Testis (tissue), 3 donors: Measurements from ENCODE around the gene HCFC1R1. TPM values are rescaled to one million over a fixed set of nuclear protein-coding genes. Genes with fewer than 3 reads are reported as not detected.

Source experiments
- DNase-seq: peaks from one replicate; pipeline ENCODE4 v3.0.0-alpha.2; 2019
- H3K27ac ChIP-seq, 2 donors: fragments of 200-600 bp; sonication (generic); one replicate each; pipeline ENCODE4 v1.5.1; 2019
- H3K27me3 ChIP-seq: fragments of 200-600 bp; sonication (generic); one replicate; pipeline ENCODE4 v1.5.1; 2019
- H3K36me3 ChIP-seq: fragments of 200-600 bp; sonication (generic); one replicate; pipeline ENCODE4 v1.5.1; 2017; ENCODE audit warnings: low read depth; ENCODE audit errors: missing control alignments
- H3K4me1 ChIP-seq: fragments of 200-600 bp; sonication (generic); one replicate; pipeline ENCODE4 v1.5.1; 2019
- H3K4me3 ChIP-seq, 2 donors: fragments of 200-600 bp; sonication (generic); one replicate each; pipeline ENCODE4 v1.5.1; 2017 to 2019
- H3K9me3 ChIP-seq: fragments of 200-600 bp; sonication (generic); one replicate; pipeline ENCODE4 v1.5.1; 2017
- CTCF ChIP-seq, 3 experiments: fragments of 450-650 bp in 2 of 3; fragments of 200-600 bp in 1 of 3; sonication (generic) in 1 of 3; IDR thresholded peaks; one replicate each; pipeline ENCODE4 v1.5.1; 2016 to 2019; ENCODE audit warnings: antibody characterized with exemption in 3 of 3, mild to moderate bottlenecking in 2 of 3, moderate library complexity in 1 of 3
- POLR2A ChIP-seq: fragments of 450-650 bp; IDR thresholded peaks from one replicate; pipeline ENCODE4 v1.6.1; 2017; ENCODE audit warnings: antibody characterized with exemption, mild to moderate bottlenecking, moderate library complexity
- WGBS, 2 donors: methylation state at CpG; one replicate each; pipeline ENCODE4 v1.1.5; 2018; 5-methylcytosine and 5-hydroxymethylcytosine counted together
- intact Hi-C: fragments of 100-400 bp; cut with DNase I; formaldehyde crosslinking; loops from one replicate; pipeline ENCODE4 v1.15.1; 2023; ENCODE audit warnings: low total_unique reads
- polyA plus RNA-seq: library from polyadenylated mRNA; stranded (reverse); fragments of 350-450 nt; fragmentation: Illumina TruSeq; extraction: RNeasy Lipid Tissue Mini Kit (QIAGEN cat#74804); gene quantifications from one replicate; pipeline ENCODE4 v1.2.3, GENCODE V29; 2014; ENCODE audit warnings: low read depth, low replicate concordance; ENCODE audit not compliant: insufficient read depth
- total RNA-seq, 2 donors: library from RNA; depleted of rRNA; stranded (reverse); fragments of >200 nt; gene quantifications; one replicate each; pipeline ENCODE4 v1.2.3, GENCODE V29; 2016

The HCFC1R1 gene
- total and polyA plus RNA-seq, 3 donors from 2014 or later = 30.2 to 94.5 (median 39.4) TPM

GRCh38 chr16:3009568-3010390, 14.0 kb downstream of the HCFC1R1 start:
- TF ChIP-seq CTCF (IDR thresholded peaks at IDR 0.05) = no peak
- TF ChIP-seq POLR2A = no peak
- Histone ChIP-seq H3K27me3 (no peaks in the 10 kb centered on the region), H3K9me3 (no peaks in the 10 kb centered on the region), H3K36me3 (no peaks in the 10 kb centered on the region), H3K27ac (no peak overlapping the region), H3K4me3 (no peak overlapping the region), H3K4me1 (peaks cover 3% of the 10 kb centered on the region)
- intact Hi-C loops = no loop called here
- no peak for DNase-seq
- 58 to 72% methylated on average over 15 to 21 of the region's 21 CpGs for WGBS, 2 donors

GRCh38 chr16:3008690-3009037, 15.1 kb downstream of the HCFC1R1 start:
- intact Hi-C loops = no loop called here
- Histone ChIP-seq H3K4me3 (no peak overlapping the region), H3K27ac (no peak overlapping the region), H3K4me1 (peaks cover 4% of the 10 kb centered on the region), H3K27me3 (no peaks in the 10 kb centered on the region), H3K36me3 (no peaks in the 10 kb centered on the region), H3K9me3 (no peaks in the 10 kb centered on the region)
- WGBS, 2 donors = 57 to 59% methylated on average over 4 of the region's 4 CpGs
- no peak for DNase-seq
- no peak for TF ChIP-seq CTCF (IDR thresholded peaks at IDR 0.05)
- TF ChIP-seq POLR2A = no peak

GRCh38 chr16:3007957-3008689, 15.6 kb downstream of the HCFC1R1 start:
- intact Hi-C loops = no loop called here
- Histone ChIP-seq H3K4me1 (peaks cover 4% of the 10 kb centered on the region), H3K27me3 (no peaks in the 10 kb centered on the region), H3K4me3 (no peak overlapping the region), H3K9me3 (no peaks in the 10 kb centered on the region), H3K36me3 (no peaks in the 10 kb centered on the region), H3K27ac (no peak overlapping the region)
- no peak for DNase-seq
- TF ChIP-seq CTCF (IDR thresholded peaks at IDR 0.05) (no peak), POLR2A (no peak)
- 43 to 55% methylated on average over 14 to 17 of the region's 17 CpGs for WGBS, 2 donors

- Histone ChIP-seq H3K27ac (no peak overlapping the region), H3K4me1 (peaks cover 4% of the 10 kb centered on the region), H3K4me3 (no peak overlapping the region), H3K27me3 (no peaks in the 10 kb centered on the region), H3K36me3 (no peaks in the 10 kb centered on the region), H3K9me3 (no peaks in the 10 kb centered on the region)
- intact Hi-C loops = no loop called here
- WGBS, 2 donors = 74 to 79% methylated on average over 11 to 13 of the region's 13 CpGs
- TF ChIP-seq CTCF (IDR thresholded peaks at IDR 0.05) (no peak), POLR2A (no peak)
- DNase-seq = no peak
Observed at GRCh38 chr16:3007059-3007956, 16.4 kb downstream of the HCFC1R1 start.
